ENCODE results near the gene BYSL. TPM values are rescaled to one million over a fixed set of nuclear protein-coding genes. Genes with fewer than 3 reads are reported as not detected.

BYSL gene
- total and polyA plus RNA-seq, 8 donors = 1.8 to 65.2 (median 10.6) TPM; not detected in 1

DNA sequence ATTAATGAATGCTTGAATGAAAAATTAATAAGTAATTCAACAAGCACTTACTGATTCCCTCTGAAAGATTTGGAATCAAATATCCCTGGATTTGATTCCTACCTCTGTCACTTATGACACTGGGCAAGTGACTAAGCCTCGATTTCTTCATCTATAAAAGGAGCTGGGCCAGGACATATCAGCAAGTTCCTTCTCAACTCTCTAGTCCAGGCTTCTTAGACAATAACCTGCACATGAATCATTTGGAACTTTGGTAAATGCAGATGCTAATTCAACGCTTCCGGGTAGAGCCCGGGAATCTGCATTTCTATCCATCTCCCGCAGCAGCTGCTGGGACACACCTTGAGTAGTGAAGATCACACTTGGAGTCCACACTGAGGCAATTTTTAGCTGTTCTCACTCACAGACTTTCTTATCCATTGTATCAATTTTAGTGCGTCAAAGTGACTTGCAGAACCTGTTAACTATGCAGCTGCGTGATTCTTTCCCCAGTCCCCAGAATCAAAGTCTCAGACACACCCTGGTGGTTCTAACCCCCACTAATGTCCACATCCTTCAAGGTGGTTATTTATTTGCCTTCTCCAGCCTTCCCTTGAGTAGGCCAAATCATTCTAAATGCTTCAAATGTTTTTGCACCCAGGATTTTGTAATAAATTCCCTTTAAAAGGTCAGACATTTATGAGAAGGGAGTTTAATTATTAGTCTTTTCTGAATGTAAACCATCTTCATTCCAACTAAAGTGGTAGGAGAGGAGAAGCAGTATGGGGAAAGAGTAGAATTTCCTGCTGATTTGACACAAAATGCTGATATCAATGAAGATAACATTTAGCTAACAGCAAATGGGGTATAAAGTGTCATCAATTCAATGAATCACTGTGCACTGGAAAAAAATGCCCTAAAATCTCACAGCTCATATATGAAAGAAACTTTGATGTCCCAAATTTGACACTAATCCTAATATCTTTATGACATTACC is 46.3 kb downstream of the BYSL start:
- Histone ChIP-seq H3K27me3 (no peaks in the 10 kb centered on the region), H3K9me3 (no peaks in the 10 kb centered on the region), H3K4me3 (no peak overlapping the region), H3K27ac (no peak overlapping the region), H3K4me1 (peaks cover 0 to 36% (median 15%) of the 10 kb centered on the region in 4 donors), H3K36me3 (peaks cover 0 to 9% (median 5%) of the 10 kb centered on the region in 4 donors)
- DNase-seq = peak in 1 of 2 donors; percentile 80
- 38 to 66% (median 54%) methylated on average over 7 of the region's 7 CpGs for WGBS, 5 donors
- no peak for TF ChIP-seq CTCF (IDR thresholded peaks at IDR 0.05)
- no peak for TF ChIP-seq EP300 (IDR thresholded peaks at IDR 0.05)
- no peak for TF ChIP-seq POLR2A (IDR thresholded peaks at IDR 0.05)
- TF ChIP-seq POLR2AphosphoS5 (IDR thresholded peaks at IDR 0.05) = no peak
- intact Hi-C loops (cut with DNase I; ENCODE audit: low total_unique reads) = no loop called here

DNA sequence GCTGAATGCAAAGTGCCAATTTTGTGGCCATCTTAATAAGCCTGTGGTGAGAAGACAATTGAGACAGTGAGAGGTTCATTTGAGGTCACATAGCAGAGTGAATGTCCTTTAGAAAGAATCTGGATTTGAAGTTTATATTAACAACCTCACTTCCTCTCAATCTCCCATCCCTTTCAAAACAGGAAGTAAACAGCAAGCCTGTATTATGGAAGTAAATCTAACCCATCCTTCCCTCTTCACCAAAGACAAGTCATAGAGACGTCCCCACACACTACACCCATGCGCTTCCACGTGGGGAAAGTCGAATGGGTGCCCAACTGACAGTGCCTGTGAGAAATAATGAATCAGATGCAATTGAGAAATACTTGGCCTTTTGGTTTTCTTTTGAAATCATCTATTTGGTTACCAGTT is 49.1 kb downstream of the BYSL start:
- Histone ChIP-seq H3K9me3 (no peaks in the 10 kb centered on the region), H3K36me3 (peaks cover 0 to 3% (median under 1%) of the 10 kb centered on the region in 4 donors), H3K27ac (no peak overlapping the region), H3K4me1 (peaks cover 0 to 43% (median 22%) of the 10 kb centered on the region in 4 donors), H3K4me3 (no peak overlapping the region), H3K27me3 (no peaks in the 10 kb centered on the region)
- 48 to 67% (median 62%) methylated on average over 4 of the region's 4 CpGs for WGBS, 5 donors
- TF ChIP-seq EP300 (IDR thresholded peaks at IDR 0.05) = no peak
- peak in 1 of 3 donors; percentile 23 for TF ChIP-seq POLR2AphosphoS5 (IDR thresholded peaks at IDR 0.05)
- TF ChIP-seq POLR2A (IDR thresholded peaks at IDR 0.05) = no peak
- TF ChIP-seq CTCF (IDR thresholded peaks at IDR 0.05) = no peak
- intact Hi-C loops (cut with DNase I; ENCODE audit: low total_unique reads) = no loop called here
- no peak for DNase-seq

DNA sequence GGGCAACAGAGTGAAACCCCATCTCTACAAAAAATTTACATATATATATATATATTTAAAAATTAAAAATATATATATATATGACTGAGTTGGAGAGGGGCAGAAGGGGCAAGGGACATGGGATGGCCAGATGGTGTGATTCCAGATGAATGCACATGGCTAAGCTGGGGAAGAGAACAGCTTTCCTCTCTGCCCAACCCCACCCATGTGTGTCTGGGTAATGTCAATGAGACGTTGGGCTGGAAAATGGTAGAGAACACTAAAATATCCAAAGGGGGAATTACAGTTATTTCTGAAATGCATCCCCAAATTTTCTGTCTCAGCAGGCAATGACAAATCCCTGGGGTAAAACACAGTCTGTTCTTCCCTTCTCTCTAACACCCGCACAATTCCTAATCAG is 51.5 kb downstream of the BYSL start:
- DNase-seq = no peak
- no peaks in the 10 kb centered on the region for H3K9me3 ChIP-seq
- intact Hi-C loops (cut with DNase I; ENCODE audit: low total_unique reads) = no loop called here
- H3K4me3 ChIP-seq = no peak overlapping the region
- H3K27me3 ChIP-seq = no peaks in the 10 kb centered on the region
- peaks cover 0 to 3% (median 0%) of the 10 kb centered on the region in 4 donors for H3K36me3 ChIP-seq
- TF ChIP-seq POLR2AphosphoS5 (IDR thresholded peaks at IDR 0.05) (no peak), EP300 (IDR thresholded peaks at IDR 0.05) (no peak), CTCF (IDR thresholded peaks at IDR 0.05) (no peak), POLR2A (IDR thresholded peaks at IDR 0.05) (no peak)
- WGBS, 5 donors = 58 to 71% (median 63%) methylated on average over 2 of the region's 2 CpGs
- no peak overlapping the region for H3K27ac ChIP-seq
- H3K4me1 ChIP-seq = peaks cover 0 to 34% (median 18%) of the 10 kb centered on the region in 4 donors

DNA sequence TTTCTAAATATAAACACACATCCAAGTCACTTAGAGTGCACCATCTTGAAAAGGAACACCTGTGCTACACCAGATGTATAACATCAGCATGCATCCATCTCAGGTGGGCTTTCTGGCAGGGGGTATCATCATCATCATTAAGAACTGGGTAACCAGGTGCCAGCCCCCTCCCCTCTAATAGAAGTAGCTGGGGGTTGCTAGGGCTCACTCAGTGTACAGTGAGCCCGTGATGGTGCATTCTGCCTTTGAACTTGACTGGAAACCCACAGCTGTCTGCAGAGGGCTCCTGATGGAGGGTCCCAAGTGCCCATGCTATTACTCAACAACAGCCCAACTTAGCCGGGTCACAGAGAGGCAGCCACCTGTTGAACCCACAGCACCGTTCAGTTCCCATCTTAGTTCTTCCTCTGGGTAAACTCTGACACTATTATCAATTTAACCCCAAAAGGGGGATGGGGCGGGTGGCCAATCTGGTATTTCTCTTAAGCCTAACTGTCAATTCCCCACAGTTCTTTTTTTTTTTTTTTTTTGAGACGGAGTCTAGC is 53.1 kb downstream of the BYSL start:
- Histone ChIP-seq H3K4me3 (no peak overlapping the region), H3K27me3 (no peaks in the 10 kb centered on the region), H3K27ac (no peak overlapping the region), H3K4me1 (peaks cover 0 to 31% (median 15%) of the 10 kb centered on the region in 4 donors), H3K9me3 (no peaks in the 10 kb centered on the region), H3K36me3 (peaks cover 0 to 3% (median 0%) of the 10 kb centered on the region in 4 donors)
- TF ChIP-seq CTCF (IDR thresholded peaks at IDR 0.05) (no peak), POLR2AphosphoS5 (IDR thresholded peaks at IDR 0.05) (no peak), POLR2A (IDR thresholded peaks at IDR 0.05) (no peak), EP300 (IDR thresholded peaks at IDR 0.05) (no peak)
- intact Hi-C loops (cut with DNase I; ENCODE audit: low total_unique reads) = no loop called here
- DNase-seq = no peak
- 89 to 98% (median 95%) methylated on average over 4 to 5 of the region's 5 CpGs for WGBS, 5 donors

Measured in stomach (tissue), 9 donors.